ENCODE results near the gene STPG2.

The STPG2 gene

DNA sequence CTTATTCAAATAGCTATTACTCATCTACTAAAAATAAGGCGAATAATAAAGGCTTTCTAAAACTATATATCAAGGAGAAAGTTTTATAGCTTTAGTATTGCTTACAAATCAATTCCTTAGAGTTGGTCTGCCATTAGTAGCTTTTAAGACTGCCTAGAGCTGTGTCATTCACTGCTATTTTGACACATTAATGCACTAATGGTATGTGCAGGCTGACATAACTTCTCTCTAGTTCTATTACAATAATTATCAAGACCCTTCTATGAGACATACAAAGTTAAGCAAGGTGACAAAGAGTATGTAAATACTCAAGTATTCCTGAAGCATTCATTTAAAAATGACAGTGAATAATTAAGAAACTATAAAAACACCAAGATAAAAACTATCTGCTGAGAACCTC lies 625.3 kb downstream of the STPG2 start:
- in situ Hi-C loops (cut with MboI; ENCODE audit: low sequenced_read_pairs, unreplicated experiment), result no loop called here
- DNase-seq (ENCODE audit: low spot score), result no peak
- no peak for TF ChIP-seq CTCF (IDR thresholded peaks at IDR 0.05; ENCODE audit: borderline replicate concordance, control extremely low read depth, extremely low read depth, insufficient read depth, missing control alignments)

- no peak for TF ChIP-seq CTCF (IDR thresholded peaks at IDR 0.05; ENCODE audit: borderline replicate concordance, control extremely low read depth, extremely low read depth, insufficient read depth, missing control alignments)
- no peak for DNase-seq (ENCODE audit: low spot score)
- in situ Hi-C loops (cut with MboI; ENCODE audit: low sequenced_read_pairs, unreplicated experiment), result no loop called here
Observed at GRCh38 chr4:97513917-97514316, 629.4 kb downstream of the STPG2 start.

Measured in GM13976 (cell line).